Measurements from ENCODE around the gene PTCHD4. TPM values are rescaled to one million over a fixed set of nuclear protein-coding genes. Genes with fewer than 3 reads are reported as not detected.
"Not testable (repeated sequence)": the region's sequence is repeated elsewhere in the genome, so short reads cannot be mapped to it uniquely, and the experiment has no call there.

The PTCHD4 gene
- total and polyA plus RNA-seq, 11 donors = 0.01 to 2.0 (median 0.93) TPM

- no peak for ATAC-seq
- 62 to 78% (median 71%) methylated on average over 3 of the region's 3 CpGs for WGBS, 4 donors
- Histone ChIP-seq H3K27ac (peak overlapping the region in 5 of 12 donors; percentile 14 to 80 (median 40)), H3K27me3 (no peaks in the 10 kb centered on the region), H3K4me3 (peak overlapping the region in 10 of 12 donors; percentile 11 to 59 (median 44)), H3K4me1 (peaks cover 0 to 7% (median 0%) of the 10 kb centered on the region in 12 donors), H3K36me3 (no peaks in the 10 kb centered on the region), H3K9me3 (no peaks in the 10 kb centered on the region)
- no peak for DNase-seq
- TF ChIP-seq POLR2A (IDR thresholded peaks at IDR 0.05) (no peak), CTCF (IDR thresholded peaks at IDR 0.05) (no peak)
- intact Hi-C loops (cut with DNase I) = no loop called here
These were observed 1.1 kb downstream of the PTCHD4 start for GRCh38 chr6:48109944-48110343.

- DNase-seq; H3K27me3 ChIP-seq; H3K27ac ChIP-seq; H3K9me3 ChIP-seq; intact Hi-C loops (cut with DNase I); ATAC-seq; H3K36me3 ChIP-seq; H3K4me3 ChIP-seq: not testable (repeated sequence)
- H3K4me1 ChIP-seq = peaks cover 0 to 15% (median 0%) of the 10 kb centered on the region in 12 donors
- WGBS, 4 donors = 87 to 93% (median 89%) methylated on average over 17 of the region's 17 CpGs
These were observed 8.4 kb downstream of the PTCHD4 start for GRCh38 chr6:48102476-48103195.

- no peak for DNase-seq
- H3K4me3 ChIP-seq = no peak overlapping the region
- ATAC-seq = peak in 1 of 4 donors; percentile 42
- H3K9me3 ChIP-seq = no peaks in the 10 kb centered on the region
- WGBS, 4 donors = 61 to 69% (median 68%) methylated on average over 1 of the region's 1 CpG
- H3K36me3 ChIP-seq = no peaks in the 10 kb centered on the region
- intact Hi-C loops (cut with DNase I) = no loop called here
- no peaks in the 10 kb centered on the region for H3K27me3 ChIP-seq
- peaks cover 0 to 15% (median 0%) of the 10 kb centered on the region in 12 donors for H3K4me1 ChIP-seq
- TF ChIP-seq CTCF (IDR thresholded peaks at IDR 0.05) = no peak
- TF ChIP-seq POLR2A (IDR thresholded peaks at IDR 0.05) = no peak
- H3K27ac ChIP-seq = no peak overlapping the region
These were observed 9.7 kb downstream of the PTCHD4 start for GRCh38 chr6:48101290-48101689.

GRCh38 chr6:48100588-48100895, 10.5 kb downstream of the PTCHD4 start:
- WGBS, 4 donors = 30 to 35% (median 33%) methylated on average over 4 of the region's 4 CpGs
- Histone ChIP-seq H3K36me3 (no peaks in the 10 kb centered on the region), H3K27ac (peak overlapping the region in 1 of 12 donors; percentile 27), H3K27me3 (no peaks in the 10 kb centered on the region), H3K4me1 (peaks cover 0 to 15% (median 0%) of the 10 kb centered on the region in 12 donors), H3K9me3 (no peaks in the 10 kb centered on the region), H3K4me3 (no peak overlapping the region)
- intact Hi-C loops (cut with DNase I) = no loop called here
- no peak for TF ChIP-seq CTCF (IDR thresholded peaks at IDR 0.05)
- TF ChIP-seq POLR2A (IDR thresholded peaks at IDR 0.05) = no peak
- DNase-seq (no peak), ATAC-seq (no peak)

Data from heart left ventricle (tissue), 16 donors.